Measurements from ENCODE around the gene RELL1. TPM values are rescaled to one million over a fixed set of nuclear protein-coding genes. Genes with fewer than 3 reads are reported as not detected.
"Not testable (repeated sequence)": the region's sequence is repeated elsewhere in the genome, so short reads cannot be mapped to it uniquely, and the experiment has no call there.

RELL1 gene
- total RNA-seq, 1 donor from 2014 or later: 18.7 TPM

DNA sequence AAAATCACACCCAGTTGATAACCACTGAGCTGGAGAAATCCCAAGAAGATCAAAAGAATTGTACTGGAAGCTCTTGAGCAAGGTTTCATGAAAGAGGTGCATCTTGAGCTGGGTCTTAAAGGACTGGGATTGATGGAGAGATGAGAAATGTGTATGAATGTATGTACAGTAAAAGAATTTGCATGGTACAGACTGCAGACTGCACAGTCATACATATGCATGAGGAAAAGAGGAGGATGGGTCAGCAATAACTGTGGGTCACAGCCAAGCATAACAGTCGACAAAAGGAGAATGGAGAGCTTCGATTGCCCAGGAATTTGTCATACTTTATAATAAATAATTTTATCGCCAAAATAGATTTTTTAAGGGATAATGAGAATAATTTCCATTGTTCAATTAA, 4.8 kb upstream of the RELL1 start:
- no peak for ATAC-seq

DNA sequence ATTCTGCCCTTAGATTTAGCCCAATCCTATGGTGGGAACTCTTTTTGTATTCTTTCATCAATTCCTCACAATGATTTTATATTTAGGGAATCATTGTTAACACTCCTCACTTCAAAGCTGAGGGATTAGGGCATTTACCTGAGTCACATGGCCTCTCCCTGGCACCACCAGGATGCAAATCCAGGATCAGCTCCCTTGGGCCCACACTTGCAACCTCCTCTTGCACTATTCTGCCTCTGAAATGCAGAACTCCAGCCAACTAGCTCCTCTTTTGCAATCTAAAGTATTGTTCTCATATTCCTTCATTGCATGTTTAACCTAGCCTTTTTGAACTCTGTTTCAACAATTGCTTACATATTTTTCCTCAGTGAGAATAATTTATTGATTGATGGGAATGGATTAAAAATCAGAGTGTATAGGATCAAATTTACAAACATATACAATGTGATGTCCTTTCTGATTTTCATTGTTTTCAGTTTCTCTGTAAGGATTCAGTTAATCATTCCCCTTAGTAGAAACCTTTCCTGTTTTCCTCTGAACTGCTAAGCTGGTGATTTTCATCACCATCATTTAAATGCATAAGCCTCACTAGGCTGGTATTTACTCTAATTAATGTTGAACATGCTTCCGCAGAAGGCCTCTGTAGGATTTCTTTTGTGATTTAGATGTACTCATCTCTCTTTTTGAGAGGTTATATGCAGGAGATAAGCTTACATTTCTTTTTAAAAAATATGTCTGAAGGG, 3.3 kb upstream of the RELL1 start:
- ATAC-seq: no peak

DNA sequence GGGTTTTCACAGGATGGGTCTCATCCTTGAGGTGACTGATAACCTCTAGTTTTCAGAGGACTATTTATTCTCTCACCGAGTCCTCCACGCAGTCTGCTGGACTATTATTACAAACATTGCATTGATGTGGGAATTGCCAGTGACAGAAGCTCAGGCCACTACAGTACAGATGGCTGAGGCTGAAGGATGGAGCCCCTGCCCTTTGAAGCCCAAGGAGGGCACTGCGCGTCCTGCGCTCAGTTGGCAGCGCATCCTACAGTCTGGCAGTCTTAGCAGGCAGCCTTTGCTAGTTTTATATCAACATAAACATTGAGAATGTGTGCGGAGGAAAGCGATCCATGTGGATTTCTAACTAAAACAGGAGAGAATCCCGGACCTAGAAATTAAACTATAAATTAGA, 1.5 kb upstream of the RELL1 start:
- no peak for ATAC-seq

DNA sequence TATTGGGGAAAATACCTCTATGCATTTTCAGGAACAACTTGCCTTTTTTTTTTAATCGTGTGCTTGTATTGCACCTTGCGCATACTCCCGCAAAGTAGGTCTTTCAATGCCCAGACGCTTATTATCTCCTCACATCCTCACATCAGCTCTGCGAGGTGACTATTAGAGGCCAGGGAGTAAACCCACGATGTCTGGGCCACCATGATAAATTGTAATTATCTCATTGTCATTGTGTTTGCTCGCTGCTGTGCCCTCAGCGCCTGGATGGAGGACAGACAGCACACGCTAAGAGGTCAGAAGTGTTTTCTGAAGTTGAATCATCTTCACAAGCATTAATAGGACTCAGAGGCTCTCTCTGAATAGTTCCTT, 1.0 kb upstream of the RELL1 start:
- no peak for ATAC-seq

DNA sequence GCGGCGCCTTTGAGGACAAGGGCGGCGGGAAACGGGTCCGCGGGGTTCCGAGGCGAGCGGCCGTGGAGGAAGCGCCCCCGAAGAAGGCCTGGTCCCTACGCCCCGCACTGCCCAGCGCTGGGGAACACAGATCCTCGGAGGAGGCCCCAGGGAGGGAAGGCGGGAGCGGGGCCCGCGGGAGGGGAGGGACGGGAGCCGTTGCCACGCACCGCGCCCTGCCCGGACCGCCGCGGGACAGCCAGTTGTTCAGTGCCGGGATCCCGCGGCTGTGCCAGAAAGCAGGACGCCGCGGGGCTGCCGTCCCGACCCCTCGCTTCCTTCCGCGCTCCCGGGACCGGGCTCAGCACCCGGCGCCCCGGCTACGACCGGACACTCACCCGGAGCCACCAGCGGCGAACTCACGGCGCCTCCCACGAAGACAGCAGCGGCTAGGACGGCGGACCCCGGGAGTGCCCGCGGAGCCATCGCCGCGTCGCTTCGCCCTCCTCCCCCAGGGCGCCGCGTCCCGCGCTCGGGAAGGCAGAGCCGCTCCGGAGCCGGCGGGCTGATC, 278 bp downstream of the RELL1 start:
- ATAC-seq: peak; percentile 34

DNA sequence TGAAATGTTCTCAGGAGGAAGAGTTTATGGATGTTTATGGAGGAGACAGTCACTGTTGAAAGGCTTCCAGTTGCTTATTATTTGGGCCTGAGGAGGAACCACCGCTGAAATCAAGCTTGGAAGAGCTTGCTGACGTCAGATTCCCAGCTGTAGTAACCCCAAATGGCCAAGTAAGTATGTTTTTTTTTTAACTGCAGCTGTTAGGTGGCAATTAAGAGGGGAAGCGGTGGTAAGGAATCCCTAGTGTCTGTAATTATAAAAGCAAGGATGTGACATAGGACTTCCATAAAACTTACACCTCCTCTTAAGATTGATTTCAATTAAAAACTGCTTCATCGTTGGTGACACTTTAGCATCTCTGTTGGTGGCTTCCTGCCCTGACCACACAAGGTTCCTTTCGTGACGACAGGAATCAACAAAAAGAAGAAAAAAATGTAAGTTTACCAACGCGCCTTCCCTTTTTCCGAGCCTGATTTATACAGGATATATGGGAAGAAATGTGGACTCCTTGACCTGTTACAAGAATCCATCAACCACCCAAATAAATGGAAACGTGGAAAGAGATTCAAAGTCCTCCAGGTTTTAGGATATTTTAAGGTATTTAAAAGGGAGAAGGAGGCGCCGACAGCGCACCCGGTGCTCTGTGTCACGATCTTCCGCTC, 884 bp downstream of the RELL1 start:
- no peak for ATAC-seq

DNA sequence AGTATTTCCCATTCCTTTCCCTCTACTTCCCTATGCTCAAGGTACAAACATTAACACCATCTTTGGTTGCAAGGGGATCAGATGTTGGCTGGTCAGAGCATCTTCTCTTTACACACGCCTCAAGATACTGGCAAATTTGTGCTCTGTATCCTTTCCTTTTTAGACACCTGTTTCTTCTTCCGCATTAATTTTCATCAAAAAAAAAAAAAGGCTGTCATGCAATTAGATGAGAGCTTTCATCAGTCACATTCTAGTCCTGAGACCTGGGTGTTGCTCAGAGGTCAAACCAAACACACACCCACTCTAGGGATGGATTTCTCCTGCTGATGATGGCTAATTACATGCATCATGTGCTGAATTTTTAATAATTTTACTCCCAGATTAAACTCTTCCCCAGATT, 2.0 kb downstream of the RELL1 start:
- ATAC-seq: no peak

DNA sequence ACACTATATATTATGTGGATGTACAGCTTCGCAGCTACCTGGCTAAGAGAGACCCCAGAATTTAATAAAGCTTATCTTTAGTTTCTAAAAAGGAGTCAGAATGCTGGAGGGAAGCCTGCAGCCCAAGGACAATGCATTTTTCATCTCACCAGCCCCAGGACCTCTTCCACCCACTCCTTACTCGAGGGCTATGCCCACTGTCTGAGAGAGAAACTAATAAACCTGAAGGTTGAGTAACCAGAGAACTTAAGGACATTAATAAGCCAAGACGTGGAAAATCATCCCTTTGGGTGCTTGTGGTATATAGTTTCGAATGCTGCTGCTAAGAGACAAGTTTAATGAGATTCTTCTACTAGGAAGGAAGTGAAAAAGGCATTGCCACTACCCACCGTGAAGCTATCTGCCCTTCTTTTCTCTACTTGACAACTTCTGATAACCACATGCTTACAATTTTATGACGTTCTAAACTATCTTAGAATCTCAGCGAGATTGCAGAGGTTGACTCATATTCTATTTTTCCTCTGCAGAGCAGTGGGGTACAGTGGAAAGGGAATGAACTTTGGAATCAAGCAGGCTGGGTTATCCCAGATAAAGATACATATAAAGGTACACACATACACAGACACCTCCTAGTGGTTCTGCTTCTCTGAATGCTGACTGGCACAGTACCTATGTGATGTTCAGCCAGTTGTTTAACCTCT, 3.3 kb downstream of the RELL1 start:
- ATAC-seq: no peak

DNA sequence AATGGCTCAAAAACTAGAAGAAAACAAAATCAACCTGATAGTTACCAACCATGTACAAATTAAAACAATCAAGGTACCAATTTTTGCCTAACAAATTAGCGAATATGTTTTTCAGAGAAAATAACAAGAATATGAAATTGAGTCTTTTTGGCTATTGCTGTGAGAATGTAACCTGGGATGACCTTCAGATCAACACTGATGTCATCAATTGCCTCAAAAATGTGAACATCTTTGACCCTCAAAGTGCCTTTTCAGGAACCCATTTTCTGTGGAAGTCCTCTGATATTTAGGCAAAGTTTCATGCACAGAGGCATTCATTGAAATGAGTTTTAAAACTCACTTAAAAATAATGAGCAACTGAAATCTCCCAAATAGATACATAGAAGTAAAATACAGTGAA, 6.1 kb downstream of the RELL1 start:
- no peak for ATAC-seq

DNA sequence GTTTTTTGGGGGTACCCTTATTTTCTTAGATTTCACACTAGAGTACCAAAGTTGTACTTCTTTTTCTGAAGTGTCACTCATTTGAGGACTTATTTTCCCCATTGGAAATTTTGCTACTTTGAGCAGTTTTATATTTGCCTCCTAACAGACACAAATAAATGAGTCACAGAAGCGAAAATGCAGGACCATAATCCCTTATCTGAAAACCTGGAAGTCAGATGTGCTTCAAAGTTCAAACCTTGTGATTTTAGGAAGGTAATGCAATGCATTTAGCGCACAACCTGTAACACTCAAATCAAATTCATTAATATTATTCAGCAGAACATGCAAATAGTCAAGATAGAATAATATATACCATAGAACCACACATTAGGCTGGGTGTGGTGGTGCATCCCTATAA, 6.9 kb downstream of the RELL1 start:
- no peak for ATAC-seq

DNA sequence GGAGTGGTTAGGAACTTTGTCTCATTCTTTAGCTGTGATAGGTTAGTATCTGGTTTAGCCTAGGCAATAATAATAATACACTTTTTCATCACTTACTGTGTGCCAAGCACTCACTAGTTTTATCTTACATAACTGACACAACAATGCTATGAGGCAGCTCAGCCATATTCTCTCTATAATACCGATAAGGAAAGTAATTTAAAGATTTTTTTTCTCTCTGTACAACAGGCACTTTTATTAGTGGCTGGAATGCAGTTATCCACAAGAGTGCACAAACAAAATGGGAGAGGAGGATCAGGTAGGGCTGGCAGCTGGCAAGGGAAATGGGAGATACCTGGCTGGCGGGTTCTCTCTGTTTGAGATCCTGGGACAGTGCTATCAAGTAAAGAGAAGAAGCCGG, 7.6 kb downstream of the RELL1 start:
- no peak for ATAC-seq

DNA sequence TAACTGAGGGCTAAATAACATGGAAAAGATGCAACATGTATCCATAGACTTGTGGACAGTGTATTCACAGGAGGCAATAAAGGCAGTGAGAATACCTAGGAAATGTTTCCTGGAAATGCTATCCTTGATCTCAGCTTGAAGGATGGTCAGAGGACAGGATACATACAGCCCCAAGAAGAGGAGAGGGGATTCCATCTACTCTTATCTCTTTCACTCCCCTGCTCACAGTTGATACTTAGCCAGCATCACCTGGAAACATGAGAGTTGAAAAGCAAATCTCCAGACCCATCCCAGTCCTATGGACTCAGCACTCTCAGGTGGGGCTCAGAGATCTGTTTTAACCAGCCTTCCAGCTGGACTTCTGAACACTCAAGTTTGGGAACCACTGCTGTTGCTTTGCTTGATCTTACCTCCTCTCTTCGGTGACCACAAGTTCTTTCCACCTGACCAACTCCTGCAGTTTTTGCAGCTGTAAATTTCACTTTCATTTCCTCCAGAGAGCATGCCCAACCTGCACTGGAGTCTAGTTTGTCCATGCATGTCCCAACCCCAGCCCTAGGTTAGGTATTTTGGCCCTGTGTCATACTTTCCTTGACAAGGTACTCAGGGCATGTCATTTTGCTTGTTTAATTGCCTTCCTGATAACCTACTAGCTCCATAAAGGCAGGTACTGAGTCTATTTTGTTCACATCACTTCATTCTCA, 10.4 kb downstream of the RELL1 start:
- peak; percentile 70 for ATAC-seq

DNA sequence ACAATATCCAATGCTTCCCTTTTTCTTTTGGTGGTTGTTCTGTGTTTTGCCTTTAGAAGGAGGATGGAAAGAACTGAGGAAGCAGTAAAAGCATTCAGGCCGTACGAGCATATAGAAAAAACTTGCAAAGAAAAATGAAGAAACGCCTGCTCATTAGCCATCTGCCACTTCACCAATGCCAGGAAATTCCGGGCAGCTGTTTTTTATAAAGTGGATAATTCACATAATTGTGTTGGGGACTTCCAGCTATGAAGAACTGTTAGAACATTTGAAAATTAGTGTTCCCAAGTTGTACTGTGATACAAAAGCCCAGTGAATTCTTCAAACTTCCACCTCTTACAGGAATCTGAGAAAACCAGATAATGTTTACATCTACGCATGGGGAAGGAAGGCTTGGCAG, 11.7 kb downstream of the RELL1 start:
- no peak for ATAC-seq

DNA sequence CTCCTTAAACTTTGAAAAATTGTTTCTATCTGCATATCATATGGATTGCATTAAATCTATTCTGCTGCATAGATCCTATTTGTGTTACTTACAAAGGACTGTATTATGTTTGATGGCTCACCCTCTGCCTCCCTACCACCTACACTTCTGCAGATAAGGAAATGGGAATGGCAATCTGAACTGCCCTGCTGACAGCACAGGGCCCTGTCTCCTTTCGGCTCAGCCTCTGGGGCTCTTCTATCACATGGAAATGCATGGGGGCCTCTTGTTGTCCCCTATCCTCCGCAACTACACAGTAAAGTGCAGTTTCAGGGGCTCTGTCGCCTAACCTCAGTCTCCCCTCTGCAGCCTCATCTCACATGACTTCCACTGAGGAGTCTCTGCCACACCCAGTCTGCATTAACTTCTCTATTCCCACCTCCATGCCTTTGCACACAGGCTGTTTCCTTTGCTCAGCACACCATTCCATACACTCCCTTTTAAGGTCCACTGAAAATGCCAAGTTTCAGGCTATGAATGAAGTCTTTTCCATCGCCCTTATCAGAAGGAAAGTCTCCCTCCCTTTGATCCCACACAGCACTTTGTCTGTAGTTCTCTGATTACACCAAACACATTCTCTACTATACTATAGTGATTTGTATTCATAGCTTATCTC, 12.5 kb downstream of the RELL1 start:
- no peak for ATAC-seq

DNA sequence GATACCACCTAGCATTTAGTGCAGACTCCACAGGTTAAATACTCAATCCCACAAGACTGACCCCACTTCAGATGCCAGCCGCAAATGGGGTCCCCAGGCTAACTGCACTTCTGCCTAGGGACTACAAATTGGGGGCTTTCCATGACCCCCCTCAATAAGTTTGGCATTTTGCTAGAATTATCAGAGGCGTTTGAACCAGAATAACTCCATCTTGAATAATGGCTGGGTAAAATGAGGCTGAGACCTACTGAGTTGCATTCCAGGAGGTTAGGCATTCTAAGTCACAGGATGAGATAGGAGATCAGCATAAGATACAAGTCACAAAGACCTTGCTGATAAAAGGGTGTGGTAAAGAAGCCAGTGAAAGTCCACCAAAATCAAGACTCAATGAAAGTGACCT, 15.1 kb downstream of the RELL1 start:
- no peak for ATAC-seq

DNA sequence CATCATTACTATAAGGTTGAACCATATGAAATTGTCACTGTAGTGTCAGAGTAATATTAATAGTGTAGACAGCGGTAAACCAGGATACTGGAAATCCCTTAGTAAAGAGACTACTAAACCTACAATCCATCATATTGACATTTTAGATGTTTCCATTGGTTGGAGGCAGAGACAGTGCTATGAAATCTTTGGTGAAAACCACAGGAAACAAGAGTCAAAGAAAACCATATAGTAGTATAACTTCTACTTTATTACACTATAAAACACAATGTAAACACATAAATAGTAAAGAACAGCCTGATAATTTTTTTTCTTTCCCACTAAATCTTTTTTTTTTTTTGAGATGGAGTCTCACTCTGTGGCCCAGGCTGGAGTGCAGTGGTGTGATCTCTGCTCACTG, 15.9 kb downstream of the RELL1 start:
- no peak for ATAC-seq

DNA sequence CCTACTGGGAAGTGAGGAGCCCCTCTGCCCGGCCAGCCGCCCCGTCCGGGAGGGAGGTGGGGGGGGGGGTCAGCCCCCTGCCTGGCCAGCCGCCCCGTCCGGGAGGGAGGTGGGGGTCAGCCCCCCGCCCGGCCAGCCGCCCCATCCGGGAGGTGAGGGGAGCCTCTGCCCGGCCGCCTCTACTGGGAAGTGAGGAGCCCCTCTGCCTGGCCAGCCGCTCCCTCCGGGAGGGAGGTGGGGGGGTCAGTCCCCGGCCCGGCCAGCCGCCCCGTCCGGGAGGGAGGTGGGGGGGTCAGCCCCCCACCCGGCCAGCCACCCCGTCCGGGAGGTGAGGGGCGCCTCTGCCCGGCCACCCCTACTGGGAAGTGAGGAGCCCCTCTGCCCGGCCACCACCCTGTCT, 17.1 kb downstream of the RELL1 start:
- ATAC-seq: not testable (repeated sequence)

DNA sequence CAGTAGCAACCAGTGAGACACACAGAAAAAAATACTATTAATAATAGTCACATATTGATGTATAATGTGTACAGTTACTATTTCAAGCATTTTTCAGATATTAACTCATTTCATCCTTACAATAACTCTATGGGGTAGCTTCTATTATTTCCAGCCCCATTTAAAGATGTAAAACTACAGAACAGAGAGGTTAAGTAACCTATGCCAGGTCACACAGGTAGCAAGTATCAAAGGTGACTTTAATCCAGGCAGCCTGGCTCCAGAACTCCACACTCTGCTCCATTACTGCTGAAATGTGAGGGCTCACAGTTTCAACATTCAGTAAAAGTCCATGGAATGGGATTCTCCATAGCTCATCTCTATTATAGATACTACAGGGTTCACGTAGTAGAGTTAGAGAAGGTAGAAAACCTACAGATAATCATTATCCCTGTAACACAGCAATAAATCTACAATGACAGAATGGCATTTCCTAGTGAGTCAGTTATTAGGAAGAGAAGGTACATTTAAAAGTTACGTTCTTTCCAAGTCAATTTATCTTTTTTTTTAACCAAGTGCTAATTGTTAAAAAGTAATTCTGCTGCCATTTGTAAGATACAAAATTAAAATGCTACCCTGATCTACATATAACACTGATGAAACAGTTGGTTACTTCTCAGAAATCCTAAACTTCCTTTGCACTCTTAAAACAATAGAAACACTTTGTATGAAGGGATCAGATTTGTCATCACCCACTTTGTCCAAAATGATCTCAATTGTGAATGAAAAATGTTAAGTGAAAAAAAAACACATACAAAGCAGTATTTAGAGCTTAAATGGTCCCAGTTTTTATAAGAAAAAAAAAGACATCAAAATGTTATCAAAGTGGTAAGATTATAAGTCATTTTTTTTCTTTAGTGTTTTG, 18.7 kb downstream of the RELL1 start:
- no peak for ATAC-seq

DNA sequence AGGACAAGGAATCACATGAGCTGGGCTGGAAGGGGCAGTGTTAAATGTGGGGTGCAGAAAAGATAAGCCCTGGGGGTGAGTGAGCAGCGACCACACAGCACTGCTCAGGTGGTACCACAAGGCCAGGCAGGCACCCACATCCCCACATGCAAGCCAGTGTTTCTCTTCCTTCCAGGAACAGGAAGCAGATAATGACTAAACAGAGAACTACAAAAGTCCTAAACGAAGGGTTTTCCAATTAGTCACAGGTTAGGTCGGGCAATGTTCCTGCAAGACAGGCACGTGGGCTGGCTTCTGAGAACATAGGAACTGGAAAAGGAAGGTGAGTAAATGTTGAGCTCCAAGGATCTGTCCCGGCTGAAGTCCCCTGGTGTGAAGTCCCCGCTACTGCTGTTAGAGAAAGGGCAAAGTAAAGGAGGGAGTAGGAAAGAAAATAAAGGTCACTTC, 19.5 kb downstream of the RELL1 start:
- peak; percentile 94 for ATAC-seq

DNA sequence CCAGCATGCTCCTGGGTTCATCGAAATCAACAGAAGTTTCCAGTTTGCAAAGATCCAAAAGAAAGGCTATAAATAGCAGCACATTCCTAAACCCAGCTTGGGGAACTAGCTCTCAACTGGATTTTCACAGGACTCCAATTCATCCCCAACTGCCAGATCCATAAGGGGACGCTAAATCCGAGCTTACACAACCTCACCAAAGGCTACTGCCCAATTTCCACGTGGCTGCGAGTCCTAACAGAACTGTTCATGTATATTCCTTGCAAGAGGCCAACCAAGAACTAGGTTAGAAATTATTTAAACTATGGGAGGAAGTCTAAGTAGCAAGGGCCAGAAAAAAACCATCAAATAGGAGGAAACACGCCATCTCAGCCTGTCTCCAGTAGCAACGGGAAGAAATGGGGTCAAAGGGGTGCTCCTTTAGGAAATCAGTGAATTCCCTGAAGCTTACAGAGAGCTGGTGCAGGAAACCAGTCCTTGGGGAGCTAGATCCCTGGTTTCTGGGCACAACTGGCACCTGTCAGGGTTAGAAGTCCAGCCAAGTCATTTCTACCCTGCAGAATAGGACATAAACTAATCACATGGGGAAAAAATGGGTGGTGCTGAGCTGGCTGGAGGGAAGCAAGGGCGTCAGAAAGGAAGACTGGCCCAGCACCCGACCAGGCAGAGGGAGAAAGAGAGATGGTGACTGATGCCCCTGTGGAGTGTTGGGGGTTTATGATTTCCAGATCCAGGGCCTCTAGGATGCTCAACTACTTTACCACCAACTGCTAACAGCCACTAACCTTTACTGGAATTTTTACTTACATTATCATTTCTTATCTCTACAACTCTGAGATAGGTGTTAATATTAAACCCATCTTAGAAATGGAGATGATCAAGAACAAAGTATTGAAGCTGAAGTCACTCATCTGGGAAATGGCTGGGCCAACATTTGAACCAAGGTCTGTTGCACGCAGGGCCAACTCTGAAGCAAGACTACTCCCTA, 20.5 kb downstream of the RELL1 start:
- no peak for ATAC-seq

Measured in esophagus mucosa (tissue), 1 donor.